ENCODE results near the gene RBM26.

RBM26 gene, protein sequence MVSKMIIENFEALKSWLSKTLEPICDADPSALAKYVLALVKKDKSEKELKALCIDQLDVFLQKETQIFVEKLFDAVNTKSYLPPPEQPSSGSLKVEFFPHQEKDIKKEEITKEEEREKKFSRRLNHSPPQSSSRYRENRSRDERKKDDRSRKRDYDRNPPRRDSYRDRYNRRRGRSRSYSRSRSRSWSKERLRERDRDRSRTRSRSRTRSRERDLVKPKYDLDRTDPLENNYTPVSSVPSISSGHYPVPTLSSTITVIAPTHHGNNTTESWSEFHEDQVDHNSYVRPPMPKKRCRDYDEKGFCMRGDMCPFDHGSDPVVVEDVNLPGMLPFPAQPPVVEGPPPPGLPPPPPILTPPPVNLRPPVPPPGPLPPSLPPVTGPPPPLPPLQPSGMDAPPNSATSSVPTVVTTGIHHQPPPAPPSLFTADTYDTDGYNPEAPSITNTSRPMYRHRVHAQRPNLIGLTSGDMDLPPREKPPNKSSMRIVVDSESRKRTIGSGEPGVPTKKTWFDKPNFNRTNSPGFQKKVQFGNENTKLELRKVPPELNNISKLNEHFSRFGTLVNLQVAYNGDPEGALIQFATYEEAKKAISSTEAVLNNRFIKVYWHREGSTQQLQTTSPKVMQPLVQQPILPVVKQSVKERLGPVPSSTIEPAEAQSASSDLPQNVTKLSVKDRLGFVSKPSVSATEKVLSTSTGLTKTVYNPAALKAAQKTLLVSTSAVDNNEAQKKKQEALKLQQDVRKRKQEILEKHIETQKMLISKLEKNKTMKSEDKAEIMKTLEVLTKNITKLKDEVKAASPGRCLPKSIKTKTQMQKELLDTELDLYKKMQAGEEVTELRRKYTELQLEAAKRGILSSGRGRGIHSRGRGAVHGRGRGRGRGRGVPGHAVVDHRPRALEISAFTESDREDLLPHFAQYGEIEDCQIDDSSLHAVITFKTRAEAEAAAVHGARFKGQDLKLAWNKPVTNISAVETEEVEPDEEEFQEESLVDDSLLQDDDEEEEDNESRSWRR
- total RNA-seq = 168 to 222 (median 184) reads per million in 3 experiments

DNA sequence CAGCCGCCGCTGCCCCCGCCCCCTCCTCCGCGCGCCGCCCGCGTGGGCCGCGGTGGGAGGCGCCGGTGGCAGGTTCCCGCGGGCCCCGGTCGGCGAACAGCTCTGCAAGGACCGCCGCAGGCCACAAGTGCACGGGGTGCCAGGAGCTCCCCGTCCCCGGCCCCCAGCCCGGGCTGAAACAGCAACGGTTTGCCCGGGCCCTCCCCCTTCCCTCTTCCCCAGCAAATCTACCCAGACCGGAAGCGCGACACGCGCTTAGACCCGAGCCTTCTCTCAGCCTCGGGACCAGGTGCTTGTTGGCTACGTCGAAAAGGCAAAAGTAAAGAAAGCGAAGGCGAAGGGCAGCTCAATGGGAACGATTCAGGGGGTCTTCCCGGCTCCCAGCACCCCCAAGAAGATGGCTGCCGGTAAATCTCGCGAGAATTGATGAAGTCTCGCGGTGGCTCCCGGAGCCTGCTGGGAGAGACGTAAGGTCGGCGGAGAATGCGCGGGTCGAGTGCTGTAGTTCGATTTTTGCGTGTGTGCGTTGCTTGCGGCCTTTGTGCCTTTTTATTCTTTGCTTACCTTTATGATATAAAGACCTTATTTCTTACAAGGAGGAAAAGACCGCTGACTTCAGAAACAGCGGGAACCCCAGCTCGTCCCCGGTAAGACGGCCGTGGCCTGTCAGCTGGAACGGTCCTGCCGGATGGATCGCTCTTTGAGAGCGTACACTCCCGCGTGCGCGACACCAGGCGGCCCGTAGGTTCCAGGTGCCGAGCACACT lies at the start of gene RBM26:
RBM26 (minus strand) TSS at position 425 of the 766 bp plus-strand sequence. CDS start 481 bp downstream, outside the sequence.
- peak; percentile 92 for DNase-seq

DNA sequence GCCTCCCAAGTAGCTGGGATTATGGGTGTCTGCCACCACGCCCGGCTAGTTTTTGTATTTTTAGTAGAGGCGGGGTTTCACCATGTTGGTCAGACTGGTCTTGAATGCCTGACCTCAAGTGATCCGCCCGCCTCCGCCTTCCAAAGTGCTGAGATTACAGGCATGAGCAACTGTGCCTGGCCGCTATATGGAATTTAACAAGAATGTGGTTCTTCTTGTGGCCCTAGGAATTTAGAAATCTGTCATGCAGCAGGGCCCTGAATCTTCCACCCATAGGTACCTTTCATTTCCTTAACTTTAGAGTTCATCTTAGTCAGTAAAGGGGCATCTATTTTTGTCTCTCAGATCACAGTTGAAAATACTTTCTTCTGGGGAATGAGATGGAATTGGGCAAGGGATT lies 49.3 kb upstream of the RBM26 start:
- DNase-seq = no peak

DNA sequence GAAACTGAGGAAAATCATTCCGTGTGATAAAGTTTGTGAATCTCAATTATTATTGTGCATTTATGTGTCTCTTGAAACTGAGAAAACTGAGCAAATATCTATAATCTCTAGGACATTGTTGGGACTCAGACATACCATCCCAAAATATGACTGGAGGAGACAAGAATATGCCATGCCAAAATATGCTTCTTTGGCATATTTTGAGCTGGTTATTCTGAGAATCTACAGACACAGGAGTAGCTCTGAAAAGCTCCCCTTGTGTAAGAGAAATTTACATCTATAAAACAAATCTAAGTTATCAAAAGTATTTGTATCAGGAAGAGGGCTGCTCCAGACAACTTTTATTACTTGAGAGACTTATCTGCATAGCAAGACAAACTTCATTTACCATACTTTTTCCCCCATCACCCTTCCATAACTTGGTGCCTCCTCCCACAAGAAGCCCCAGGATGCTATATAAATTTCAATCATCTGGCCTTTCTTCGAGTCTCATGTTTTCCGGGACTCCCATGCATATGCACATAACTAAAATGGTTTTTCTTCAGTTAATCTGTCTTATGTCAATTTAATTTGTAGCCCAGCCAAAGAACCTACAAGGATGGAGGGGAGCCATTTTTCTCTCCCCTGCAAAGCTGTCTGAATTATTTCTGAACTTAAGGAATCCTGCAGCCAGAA lies 46.3 kb upstream of the RBM26 start:
- DNase-seq = no peak

DNA sequence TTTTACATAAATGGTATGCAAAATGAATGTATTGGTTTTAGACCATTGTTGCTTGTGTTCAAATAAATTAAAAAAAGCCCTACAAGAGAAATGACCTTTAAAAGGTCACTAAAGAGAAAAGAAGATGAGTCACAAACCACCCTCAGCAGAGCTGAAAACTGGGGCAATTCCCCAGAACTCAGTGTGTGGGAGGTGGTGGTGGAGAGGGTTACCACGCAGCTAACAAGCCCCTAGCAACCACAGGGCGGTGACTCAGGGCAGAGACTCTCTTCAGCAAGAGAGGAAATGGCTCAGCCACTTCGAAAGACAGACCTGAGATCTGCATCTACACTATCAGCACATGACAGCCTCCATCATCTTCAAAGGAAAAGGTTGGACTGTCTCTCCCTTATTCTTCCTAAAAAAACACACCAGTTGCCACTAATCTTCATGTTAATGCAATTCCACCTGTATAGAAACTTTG lies 45.5 kb upstream of the RBM26 start:
- peak; percentile 83 for DNase-seq

DNA sequence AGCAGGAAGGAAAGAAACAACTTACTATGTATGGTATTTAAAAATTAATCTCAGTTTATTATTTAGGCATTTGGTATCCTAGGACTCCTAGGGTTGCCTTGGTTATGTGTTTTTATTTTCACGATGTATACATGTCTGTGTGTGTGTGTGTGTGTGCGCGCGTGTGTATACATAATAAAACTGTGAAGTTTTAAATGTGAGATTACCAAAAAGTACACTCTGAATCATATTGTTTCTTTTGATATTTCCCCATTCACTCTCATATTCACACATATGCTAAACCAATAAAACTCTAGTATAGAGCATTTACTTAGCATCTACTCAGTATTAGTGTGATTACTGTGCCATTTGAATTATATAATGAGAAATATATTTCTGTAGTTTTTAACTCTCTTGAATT lies 44.1 kb upstream of the RBM26 start:
- no peak for DNase-seq

DNA sequence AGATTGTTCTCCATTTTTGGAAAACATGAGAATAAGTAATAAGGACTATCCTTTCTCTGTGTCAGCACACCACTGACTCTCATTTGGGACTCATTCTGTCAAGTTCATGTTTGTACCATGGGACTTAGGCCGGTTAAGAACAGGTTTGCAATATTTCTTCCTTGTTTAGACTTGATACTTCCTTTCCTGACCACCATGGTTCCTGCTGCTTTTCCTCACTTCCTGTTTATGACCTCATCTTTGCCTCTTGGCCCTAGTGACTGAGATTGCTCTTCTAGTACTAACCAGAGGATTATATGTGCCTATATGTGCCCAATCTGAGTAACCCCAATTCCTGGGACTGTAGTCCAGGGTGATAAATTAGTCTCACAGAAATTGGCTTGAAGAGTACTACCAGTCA lies 42.4 kb upstream of the RBM26 start:
- no peak for DNase-seq

DNA sequence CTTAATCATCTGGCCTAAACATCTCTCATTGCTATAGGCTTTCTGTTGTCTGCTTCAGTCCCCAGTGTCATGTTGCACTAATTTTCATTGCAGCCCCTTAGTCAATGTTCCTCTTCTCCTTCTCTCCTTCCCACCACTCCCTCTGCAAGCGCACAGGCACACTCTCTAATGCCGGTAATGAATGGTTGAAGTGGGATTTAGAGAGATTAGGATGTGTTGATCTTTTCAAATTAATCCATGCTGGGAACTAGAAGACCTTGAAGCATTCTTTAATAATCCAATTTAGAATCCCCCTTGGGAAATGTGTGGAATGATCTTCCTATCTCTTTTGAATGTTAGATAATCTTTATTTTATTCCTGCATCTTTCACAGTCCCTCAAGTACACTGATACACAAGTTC lies 41.7 kb upstream of the RBM26 start:
- DNase-seq = no peak

DNA sequence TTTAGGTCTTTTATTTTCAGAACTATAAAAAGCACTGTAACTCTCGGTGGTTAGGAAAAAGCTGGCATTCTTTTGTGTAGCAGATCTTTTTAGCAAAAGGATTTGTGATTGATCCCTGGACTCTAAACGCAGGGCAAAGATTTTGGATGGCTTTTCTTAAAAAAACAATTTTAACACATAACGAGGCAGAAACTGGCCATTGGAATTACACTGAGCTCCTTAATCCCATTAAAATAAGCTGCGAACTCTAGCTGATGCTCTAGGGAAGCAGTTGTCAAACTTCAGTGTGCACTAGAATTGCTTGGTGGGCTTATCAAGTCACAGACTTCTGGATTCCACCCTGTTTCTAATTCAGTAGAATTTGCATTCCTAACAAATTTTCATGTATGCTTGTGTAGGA lies 41.1 kb upstream of the RBM26 start:
- no peak for DNase-seq

DNA sequence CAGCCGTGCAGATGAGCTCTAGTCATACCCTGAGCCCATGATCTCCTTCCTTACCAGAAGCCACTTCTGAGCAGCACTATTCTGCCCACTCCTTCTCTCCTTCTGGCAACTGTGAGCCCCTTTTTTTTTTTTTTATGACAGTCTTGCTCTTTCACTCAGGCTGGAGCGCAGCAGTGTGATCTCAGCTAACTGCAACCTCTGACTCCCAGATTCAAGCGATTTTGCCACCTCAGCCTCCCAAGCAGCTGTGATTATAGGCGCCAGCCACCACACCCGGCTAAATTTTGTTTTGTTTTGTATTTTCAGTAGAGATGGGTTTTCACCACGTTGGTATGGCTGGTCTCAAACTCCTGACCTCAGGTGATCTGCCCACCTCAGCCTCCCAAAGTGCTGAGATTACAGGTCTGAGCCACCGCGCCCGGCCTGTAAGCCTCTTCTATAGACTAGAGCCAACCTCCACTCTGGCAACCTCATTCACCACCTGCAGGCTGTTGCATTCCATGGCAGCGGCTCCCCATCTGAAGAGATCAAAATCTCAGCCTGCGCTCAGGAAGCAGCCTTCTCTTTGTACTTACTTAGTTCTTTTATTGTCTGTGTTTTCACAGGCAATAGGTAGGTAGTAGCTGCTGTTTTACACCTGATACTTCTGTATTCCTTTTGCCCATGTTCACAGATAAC lies 40.1 kb upstream of the RBM26 start:
- no peak for DNase-seq

DNA sequence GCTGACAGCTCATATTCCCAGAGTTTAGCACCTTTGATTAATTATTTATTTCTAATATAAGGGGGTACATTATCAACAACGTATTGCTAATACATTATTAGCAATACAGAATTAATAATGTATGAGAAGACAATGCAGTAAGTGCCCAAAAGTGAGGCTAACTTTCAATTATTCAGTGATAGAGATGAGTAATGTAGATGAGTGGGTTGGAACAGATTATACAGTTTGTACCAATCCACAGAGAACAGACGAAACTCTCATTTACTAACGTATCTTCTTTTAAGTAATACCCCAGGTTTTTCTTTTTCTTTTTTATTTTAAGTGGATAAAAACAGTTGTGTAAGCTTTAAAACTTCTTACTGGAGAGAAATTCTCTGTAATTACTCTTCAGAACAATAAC lies 36.7 kb upstream of the RBM26 start:
- DNase-seq = no peak

DNA sequence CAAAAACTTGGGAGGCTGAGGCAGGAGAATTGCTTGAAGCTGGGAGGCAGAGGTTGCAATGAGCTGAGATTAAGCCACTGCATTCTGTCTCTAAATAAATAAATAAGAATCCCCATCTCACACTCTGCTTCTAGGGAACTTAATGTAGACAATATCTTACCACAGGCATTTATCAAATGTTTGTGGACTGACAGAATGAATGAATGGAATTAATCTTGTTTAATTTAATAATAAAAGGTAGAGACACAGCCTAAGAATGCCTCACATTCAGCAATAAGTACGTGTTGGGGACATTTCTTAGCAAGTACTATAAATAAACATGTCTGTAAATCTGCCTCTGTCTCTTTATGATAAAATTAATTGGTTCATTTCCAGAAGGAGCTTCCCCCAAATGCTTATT lies 36.2 kb upstream of the RBM26 start:
- no peak for DNase-seq

DNA sequence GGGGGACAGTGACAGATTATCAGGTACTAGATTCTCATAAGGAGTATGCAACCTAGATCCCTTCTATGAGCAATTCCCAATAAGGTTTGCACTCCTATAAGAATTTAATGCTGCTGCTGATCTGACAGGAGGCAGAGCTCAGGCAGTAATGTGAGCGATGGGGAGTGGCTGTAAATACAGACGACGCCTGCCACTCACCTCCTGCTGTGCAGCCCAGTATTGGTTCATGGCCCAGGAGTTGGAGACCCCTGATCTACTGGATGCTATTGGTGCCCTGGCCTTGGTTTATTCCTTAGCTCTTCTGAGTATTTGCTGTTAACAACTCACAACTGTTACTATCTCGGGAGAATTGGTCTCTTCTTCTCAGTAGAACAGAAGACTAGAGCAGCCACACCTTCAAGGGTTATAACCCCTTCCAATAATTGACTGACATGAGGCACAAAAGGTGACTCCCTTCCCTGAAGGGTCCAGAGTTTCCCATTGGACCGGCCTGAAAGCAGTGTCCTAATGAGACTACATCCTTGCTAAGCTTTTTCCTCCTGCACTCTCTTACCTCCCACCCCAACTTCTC lies 35.0 kb upstream of the RBM26 start:
- no peak for DNase-seq

DNA sequence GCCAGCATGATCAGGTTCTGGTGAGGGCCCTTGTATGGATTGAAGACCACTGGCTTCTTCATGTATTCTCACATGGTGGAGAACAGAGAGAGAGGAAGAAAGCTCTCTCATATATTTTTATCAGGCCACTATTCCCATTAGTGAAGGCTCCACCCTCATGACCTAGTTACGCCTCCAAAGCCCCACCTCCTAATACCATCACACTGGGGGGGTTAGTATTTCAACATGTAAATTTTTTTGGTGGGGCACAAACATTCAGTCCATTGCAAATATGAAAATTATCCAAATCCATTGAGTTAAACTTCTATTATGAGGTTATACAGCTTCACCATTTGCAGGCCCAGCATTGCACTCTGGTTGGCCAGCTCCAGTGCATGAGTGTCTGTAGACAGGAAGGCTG lies 33.2 kb upstream of the RBM26 start:
- no peak for DNase-seq

DNA sequence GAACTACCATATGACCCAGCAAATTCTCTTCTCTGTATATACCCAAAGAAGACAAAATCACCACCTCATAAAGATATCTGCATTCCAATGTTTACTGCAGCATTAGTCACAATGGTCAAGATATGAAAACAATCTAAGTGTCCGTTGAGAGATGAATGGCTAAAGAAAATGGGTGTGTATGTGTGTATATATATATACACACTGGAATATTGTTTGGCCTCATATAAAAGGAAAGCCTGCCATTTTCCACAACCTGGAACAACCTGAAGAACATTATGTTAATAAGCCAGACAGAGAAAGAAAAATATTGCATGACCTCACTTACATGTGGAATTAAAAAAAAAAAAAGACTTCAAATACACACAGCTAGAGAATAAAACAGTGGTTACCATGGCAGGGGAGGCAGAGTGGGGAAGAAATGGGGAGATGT lies 29.5 kb upstream of the RBM26 start:
- DNase-seq = no peak

DNA sequence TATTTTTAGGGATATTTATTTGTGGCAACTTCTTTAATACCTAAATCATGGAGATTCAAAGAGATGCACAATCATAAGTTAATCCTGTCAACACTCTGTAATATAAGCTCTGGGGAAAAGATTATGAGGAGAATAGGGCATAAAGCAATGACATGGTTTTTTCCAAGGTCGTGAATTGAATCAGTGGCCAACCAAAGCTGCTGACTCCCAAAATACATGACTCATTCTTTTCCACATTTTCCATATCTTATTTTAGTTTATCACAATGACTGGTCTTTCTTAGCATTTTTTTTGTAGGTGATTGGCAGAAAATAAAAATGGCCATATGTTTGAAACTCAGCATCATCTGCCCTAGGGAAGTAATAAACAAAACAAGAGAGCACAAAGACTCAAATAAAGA lies 28.5 kb upstream of the RBM26 start:
- DNase-seq = no peak

DNA sequence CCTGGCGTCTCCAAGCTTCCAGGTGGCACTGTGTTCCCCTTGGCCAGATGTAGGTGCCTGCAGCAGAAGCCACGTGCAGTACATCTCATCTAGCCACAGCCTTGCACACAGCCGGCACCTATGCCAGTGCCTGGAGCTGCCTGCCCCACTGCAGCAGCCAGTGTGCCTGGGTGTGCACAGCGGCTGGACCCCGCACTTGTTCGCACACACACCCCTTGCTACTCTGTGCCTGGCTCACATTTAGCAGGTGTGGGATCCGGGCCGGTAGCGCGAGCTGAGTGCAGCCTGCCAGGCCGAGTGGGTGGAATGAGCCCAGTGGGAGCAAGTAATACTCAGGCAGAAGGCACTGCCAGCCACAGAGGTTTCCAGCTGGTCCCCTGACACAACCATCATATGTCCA lies 26.9 kb upstream of the RBM26 start:
- DNase-seq = no peak

DNA sequence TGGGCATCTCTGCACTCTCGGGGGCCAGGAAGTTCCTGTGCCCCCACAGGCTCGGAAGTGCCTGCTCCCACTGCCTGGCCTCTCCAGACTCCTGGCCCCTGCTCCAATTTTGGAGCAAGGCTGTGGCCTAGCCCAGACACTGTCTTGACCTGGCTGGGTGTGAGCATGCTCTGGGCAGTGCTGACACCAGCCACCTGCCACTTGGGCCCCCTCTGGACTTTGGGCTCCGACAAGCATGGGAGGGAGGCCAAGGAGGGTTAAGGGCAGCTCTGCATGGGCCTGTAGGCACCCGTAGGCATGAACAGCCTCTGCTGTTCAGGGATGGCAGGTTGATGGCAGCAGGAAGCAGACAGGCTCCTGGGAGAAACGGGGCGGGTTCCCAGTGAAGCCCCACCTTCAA lies 26.0 kb upstream of the RBM26 start:
- no peak for DNase-seq

DNA sequence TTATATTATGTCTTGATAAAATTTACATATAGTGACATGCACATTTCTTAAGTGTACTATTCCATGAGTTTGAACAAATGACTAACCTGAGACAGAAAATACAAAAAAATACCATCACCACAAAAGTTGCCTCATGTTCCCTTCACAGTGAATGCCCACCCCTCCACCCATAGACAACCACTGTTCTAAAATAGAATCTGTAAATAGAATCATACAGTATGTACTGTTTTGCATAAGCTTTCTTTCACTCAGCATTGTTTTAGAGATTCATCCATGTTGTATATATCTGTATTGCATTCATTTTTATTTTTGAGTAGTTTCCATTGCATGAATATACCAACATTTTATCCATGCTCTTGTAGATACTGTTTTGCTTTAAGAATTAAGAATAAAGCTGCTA lies 23.3 kb upstream of the RBM26 start:
- DNase-seq = no peak

DNA sequence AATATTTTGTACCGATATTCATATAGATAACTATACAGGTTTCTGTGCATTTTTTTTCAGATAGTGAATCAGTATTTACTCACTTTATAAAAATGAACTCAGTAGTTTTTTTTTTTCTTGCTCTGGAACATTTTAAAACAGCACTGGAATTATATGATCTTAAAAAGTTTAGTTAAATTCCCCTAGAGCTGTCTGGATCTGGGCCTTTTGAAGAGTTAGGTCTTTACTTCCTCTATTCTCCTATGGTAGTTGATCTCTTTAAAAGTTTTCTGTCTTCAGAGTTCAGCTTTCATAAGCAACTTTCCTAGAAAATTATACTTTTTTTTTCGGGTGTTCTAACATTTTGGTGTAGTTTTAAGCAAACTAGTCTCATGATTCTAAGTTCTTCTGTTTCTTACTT lies 21.8 kb upstream of the RBM26 start:
- DNase-seq = no peak

DNA sequence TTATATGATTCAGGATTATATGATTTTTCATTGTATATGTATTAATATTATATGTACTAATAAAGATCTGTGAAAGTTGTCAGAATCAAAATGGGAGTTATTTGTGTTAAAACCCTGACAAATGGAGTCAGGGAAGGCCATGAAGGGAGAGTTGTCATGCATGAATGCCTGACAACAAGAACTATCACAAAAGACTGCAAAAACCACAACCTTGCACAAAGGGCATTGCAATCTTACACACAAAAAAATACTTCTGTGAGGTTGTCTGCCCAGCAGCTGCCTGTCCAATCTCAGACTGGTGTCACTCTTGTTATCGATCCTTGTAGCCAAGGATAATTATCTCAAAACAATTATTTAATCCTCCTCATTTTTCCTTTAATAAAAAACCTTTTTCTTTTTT lies 21.2 kb upstream of the RBM26 start:
- DNase-seq = no peak
